Measurements from ENCODE around the gene INSR. TPM values are rescaled to one million over a fixed set of nuclear protein-coding genes. Genes with fewer than 3 reads are reported as not detected.
"Not testable (repeated sequence)": the region's sequence is repeated elsewhere in the genome, so short reads cannot be mapped to it uniquely, and the experiment has no call there.

INSR gene
- total RNA-seq (2014; rRNA removed; shearing (Covaris generic)) = 3.6 and 3.8 TPM in 2 replicates
- polyA plus RNA-seq (2014; cell fraction: nucleus; rRNA removed) = 0.74 and 0.75 TPM in 2 replicates

DNA sequence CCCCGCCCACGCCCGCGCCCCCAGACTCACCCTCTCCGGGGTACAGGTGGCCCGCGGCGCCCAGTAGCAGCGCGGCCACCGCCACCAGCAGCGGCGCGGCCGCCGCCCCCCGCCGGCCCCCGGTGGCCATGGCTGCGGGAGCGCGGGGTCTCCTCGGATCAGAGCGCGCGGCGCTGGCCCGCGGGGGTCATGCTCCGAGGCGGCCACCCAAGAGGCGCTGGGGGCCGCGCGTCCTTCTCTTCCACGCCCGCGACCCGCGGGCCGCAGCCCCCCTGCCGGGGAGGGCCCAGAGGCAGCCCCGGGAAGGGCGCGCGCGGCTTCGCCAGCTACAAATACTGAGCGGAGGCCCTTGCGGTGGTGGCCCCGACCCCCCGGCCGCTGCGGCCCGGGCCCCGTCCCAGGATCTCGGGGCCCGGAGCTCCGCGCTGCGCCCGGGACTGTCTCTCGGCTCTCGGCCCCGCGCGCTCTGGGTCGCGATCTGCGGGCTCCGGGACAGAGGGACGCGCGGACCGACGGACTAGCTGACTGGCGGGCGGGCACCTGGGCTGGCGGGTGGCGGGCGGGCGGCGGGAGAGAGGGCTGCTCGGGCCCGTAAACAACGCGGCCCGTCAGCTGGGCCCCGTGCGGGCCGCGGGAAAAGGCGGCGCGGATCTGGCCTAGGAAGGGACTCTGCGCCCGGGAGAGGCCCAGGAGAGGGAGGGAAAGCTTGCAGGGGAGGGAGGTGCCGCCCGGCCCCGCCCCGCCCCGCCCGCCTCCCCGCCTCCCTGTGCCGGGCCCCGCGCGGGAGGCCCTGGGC lies at the start of gene INSR:
INSR (minus strand) TSS at position 653 of the 796 bp plus-strand sequence; CDS start at position 130, 523 bp downstream.
- DNase-seq (ENCODE audit: extremely low read depth, low read depth) = peak; percentile 73

DNA sequence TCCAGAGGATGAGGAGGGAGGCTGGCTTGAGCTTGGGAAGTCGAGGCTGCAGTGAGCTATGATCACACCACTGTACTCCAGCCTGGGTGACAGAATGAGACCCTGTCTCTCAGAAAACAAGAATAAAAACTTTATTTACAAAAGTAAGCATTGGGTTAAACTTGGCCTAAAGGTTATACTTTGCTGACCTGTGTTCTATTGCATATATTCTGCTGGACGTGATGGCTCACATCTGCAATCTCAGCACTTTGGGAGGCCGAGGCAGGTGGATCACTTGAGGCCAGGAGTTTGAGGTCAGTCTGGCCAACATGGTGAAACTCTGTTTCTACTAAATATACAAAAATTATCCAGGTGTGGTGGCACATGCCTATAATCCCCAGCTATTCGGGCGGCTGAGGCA lies 47.9 kb upstream of the INSR start:
- DNase-seq (ENCODE audit: extremely low read depth, low read depth) = no peak

DNA sequence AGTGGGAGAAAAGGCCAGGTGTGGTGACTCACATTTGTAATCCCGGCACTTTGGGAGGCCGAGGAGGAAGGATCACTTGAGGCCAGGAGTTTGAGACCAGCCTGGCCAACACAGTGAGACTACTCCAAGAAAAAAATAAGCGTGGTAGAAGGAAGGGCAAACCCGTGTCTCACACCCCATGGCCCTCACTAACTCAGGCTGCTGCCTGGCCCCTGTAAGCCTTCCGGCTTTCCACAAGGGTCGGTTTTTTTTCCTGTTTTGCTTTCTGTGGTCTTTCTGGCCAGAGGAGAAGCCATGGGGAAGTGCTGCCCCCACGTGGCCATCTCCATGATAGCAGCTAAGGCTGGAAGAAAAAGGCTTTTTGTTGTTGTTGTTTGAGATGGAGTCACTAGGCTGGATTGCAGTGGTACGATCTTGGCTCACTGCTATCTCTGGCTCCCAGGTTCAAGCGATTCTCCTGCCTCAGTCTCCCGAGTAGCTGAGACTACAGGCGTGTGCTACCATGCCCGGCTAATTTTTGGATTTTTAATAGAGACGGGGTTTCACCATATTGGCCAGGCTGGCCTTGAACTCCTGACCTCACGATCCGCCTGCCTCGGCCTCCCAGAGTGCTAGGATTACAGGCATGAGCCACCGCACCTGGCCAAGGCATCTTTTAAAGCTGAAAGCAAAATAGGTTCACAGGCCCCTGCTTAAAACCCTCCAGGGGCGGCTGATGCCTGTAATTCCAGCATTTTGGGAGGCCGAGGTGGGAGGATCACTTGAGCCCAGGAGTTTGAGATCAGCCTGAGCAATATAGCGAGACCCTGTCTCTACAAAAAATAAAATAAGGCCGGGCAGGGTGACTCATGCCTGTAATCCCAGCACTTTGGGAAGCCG lies 47.0 kb upstream of the INSR start:
- peak; percentile 51 for DNase-seq (ENCODE audit: extremely low read depth, low read depth)

DNA sequence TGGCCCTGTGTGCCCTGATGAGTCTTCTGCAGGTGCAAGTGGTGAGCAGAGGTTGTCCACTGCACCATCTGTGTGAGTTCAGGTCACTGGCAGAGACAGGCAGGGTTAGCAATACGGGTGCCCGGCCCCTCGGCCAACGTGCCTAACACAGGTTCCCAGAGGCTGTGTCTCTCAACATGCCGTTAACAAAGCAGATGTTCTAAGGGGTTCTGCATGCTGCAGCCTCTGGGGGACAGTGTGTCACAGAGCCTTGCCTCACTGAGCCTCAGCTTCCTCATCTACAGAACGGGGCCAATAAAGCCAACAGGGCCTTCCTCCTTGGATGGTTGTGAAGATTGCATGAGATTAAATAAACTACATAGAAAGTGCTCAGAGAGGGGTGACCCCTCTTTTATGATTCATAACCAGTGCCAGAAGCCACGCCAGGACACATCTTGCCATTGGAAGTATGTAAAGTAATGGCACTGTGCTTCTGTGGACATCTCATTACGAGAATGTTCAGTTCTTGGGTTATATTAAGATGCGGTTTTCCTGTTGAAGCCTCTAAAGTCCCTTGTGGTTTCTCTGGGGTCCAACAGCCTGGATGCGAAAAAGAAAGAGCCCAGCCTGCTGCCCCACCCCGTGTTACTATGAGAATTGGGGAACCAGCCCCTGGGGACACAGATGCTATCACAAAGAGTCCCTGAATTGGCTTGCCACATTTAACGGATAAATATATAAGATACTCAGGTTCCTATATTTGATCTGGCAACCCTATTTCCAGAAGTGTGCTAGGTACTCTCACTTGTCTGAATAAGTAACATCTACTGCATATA lies 43.4 kb upstream of the INSR start:
- no peak for DNase-seq (ENCODE audit: extremely low read depth, low read depth)

DNA sequence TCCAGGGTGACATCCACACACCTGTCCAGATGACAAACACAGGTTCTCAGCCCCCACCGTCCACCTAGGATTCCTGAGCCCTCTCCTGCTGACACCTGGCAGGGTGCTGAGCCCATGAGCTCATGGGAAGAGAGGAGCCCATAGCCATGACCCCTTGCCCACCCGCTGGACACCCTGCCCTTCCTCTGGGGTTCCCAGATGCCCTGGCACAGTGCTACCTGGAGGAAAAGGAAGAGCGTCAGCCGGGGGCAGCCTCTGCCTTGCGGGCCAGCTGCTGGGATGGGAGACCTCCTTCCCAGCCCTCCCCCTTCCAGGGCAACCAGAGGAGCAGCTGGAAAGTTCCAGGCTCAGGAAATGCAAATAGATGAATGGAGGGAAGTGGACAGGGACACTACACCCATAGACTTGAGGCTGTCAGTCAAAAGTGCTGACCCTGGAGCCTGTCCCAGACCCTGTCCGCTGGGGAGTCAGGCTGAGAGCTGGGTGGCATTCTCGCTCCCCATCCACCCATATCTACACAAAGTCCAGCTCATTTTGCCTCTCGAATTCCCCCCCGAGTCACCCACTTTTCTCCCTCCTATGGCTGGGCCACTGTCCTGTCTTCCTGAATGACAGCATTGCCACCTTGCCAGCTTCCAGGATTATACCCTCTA lies 42.2 kb upstream of the INSR start:
- DNase-seq (ENCODE audit: extremely low read depth, low read depth) = no peak

DNA sequence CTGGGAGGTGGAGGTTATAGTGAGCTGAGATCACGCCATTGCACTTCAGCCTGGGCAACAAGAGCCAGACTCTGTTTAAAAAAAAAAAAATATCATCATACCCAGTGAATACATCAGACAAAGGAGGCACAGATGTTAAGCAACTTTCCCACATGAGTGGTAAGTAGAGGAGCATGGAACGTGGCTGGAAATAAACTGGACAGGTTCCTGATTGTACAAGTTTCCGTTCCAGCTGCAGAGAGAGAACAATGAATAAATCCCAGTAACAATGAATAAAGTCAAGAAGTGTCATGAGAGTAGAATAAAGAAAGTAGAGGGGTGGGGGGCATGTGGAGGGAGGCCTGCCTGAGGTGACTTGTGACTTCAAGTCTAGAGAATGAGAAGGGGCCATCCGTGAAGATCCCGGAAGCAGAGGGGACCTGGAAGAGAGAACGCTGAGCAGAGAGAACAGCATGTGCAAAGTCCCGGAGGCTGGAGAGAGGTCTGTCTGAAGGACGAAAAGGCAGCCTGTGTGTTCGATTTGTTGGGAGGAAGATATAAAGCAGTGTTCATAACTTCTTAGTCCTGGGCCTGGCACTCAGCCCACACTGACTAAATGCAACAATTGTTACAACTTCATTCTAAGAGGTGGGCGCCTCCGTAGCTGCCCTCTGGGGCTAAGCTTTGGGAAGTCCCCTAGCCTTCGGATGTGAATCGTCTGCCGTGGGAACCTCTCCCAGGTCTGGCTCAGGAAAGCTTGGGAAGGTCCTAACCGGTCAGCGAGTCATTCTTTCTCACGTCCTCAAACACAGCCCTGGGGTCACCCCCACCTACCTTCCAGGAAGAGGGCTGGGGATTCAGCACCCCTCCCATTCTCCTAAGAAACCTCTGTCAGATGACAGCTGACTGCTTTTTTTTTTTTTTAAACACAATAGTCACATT lies 39.2 kb upstream of the INSR start:
- DNase-seq (ENCODE audit: extremely low read depth, low read depth) = no peak

DNA sequence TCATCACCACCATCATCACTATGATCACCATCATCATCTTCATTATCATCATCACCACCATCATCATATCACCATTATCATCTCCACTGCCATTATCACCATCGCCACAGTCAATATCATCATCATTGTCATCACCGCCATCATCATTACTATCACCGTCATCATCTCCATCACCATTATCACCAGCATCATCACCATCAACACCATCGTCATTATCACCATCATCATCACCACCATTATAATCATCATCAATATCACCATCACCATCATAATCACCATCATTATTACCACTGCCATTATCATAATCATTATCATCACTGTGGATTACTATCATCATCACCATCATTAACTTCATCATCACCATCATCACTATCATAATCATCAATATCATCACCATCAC lies 37.2 kb upstream of the INSR start:
- DNase-seq (ENCODE audit: extremely low read depth, low read depth) = no peak

DNA sequence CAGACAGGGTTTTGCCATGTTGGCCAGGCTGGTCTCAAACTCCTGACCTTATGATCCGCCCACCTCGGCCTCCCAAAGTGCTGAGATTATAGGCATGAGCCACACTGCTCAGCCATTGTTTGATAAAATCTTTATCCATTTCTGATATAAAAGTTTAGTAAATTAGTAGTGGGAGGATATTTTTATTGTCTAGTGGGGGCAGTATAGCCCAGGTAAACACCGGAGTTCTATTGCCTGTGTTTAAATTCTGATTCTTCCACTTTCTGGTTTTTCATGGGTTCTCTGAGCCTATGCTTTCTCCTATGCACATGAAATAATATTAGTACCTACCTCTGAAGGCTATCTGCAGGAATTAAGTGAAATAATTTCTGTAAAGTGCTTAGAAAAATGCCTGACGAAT lies 34.4 kb upstream of the INSR start:
- no peak for DNase-seq (ENCODE audit: extremely low read depth, low read depth)

DNA sequence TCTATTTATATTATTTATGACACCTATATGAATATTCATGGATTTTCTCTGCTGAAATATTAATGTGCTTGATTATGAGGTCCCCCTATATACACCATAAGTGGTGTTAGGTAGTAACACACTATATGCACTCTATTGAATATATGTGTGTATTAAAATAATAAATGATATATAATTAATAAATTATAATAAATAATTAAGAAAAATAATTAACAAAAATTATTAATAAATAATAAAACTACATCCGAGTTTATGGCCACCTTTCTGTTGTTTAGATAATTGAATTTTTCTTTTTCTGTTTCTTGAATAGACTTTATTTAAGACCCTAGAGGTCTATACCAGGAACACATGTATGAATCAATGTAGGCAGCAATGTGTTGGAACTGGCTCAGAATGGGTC lies 33.6 kb upstream of the INSR start:
- DNase-seq (ENCODE audit: extremely low read depth, low read depth) = no peak

DNA sequence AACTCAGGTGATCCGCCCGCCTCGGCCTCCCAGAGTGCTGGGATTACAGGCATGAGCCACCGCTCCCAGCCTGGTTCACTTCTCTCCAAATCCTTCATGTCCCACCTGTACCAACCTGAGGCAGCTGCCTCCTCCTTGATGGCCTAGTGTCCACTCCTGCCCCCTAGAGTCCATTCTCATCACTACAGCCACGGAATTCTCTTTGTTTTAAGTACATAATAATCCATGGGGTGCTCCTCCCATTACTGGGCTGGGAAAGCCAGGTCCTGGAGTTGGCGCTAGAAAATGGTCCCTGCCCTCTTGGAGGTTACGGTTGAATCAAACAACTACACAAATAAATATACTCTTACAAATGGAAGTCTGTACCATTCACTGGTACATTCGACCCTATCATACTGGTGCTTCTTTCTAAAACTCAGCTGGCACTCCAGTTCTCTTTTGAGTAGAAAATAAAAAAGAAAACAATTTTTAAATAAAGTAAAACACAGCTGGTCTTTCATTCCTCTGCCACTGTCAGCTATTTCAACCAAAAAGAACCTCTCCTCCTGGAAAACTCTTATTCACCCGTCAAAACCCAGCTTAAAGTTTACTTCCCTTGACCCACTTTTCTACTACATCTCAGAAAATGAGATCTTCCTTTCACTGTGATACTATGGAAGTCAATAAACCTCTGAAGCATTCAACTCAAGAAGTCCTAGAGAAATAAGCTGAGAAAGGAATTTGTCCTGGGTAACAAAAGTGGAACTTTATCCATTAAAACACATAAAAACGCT lies 32.1 kb upstream of the INSR start:
- DNase-seq (ENCODE audit: extremely low read depth, low read depth) = no peak

DNA sequence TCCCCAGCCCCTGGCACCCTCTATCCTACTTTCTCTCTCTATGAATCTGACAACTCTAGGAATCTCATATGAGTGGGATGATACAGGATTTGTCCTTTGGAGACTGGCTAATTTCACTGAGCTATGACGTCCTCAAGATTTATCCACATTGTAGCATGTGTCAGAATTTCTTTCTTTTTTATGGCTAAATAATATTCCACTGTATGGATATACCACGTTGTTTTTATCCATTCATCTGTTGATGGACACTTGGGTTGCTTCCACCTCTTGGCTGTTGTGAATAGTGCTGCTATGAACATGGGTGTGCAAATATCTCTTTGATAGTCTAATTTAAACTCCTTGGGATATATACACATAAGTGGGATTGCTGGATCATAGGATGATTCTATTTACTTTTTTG lies 24.0 kb upstream of the INSR start:
- DNase-seq (ENCODE audit: extremely low read depth, low read depth) = no peak

DNA sequence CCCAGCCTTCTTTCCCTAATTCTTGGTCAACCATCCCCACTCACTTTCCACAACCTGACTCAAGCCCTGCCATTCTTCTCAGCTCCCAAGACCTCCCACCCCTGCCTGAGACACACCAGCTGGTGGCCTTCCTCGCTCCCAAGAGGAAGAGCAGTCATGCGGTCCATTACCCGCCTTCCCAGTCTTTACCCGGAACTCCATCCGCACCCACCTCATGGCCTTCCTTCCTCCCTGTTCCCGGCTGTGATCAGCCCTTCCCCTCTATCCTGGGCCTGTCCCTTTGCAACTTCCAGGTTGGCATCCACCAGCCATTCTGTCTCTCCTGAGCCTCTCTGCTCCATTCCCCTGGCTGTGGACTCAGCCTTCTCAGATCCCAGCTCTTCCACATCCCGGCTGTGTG lies 18.6 kb upstream of the INSR start:
- no peak for DNase-seq (ENCODE audit: extremely low read depth, low read depth)

DNA sequence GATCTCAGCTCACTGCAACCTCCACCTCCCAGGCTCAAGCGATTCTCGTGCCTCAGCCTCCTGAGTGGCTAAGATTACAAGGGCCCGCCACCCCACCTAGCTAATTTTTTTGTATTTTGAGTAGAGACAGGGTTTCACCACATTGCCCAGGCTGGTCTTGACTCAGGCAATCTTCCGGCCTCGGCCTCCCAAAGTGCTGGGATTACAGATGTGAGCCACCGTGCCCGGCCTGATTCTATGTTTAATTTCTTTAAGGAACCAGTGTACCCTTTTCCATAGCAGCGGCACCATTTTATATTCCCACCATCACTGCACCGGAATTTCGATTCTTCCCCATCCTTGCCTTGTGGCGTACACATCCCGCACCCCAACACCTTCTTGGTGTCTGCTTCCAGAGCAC lies 17.7 kb upstream of the INSR start:
- DNase-seq (ENCODE audit: extremely low read depth, low read depth) = no peak

DNA sequence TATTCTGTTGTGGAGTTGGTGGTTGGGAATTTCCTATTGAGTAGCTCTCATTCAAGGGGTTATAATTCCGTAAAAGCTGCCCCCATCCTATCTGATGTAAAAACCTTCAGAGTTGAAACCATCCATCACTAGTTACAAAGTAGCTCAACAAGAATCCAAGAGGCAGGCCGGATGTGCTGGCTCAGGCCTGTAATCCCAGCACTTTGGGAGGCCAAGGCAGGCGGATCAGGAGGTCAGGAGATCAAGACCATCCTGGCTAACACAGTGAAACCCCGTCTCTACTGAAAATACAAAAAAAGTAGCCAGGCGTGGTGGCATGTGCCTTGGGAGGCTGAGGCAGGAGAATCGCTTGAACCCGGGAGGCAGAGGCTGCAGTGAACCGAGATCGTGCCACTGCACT lies 14.1 kb upstream of the INSR start:
- DNase-seq (ENCODE audit: extremely low read depth, low read depth) = not testable (repeated sequence)

DNA sequence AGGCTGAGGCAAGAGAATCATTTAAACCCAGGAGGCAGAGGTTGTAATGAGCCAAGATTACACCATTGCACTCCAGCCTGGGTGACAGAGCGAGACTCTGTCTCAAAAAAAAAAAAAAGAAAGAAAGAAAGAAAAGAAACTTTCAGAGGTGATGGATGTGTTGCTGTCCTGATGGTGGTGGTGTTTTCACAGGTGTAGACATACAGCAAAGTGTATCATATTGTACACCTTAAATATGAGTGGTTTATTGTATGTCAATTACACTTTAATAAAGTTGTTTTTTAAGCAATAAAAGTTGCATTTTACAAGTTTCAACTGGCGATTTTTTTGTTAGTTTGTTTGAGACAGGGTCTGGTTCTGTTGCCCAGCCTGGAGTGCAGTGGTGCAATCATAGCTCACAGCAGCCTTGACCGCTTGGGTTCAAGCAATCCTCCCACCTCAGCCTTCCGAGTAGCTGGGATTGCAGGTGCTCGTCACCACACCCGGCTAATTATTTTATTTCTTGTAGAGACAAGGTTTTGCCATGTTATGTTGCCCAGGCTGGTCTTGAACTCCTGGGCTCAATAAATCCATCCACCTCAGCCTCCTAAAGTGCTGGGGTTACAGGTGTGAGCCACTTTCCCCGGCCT lies 13.5 kb upstream of the INSR start:
- DNase-seq (ENCODE audit: extremely low read depth, low read depth) = no peak

DNA sequence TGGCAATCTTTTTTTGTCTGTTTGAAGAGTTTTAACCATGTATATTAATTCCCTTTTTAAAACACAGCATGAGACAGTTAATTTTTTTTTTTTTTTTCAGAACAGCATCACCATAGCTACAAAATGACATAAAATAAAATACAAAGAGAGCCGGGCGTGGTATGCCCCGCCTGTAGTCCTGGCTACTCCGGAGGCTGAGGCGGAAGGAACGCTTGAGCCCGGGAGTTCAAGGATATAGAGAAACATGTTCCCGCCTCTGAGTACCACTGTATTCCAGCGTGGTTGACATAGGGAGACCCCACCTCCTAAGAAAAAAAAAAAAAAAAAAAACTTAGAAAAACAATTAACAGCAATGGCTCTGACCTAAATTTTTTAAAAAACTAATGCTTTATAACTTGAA lies 10.0 kb upstream of the INSR start:
- no peak for DNase-seq (ENCODE audit: extremely low read depth, low read depth)

DNA sequence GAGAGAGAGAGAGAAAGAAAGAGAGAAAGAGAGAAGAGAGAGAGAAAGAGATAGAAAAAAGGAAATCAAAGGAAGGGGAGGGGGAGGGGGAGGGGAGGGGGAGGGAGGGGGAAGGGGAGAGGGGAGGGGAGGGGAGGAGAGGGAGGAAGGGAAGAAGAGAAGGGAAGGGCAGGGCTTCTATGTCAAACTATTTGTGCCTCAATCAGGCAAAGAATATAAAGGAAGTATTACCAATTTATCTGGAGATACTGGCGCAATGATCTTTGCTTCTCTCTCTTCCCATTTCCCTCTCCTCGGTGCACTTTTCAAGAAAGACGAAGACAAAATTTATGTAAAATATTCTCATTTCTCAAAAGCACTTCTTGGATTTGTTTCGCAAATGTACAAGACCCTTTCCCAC lies 9.3 kb upstream of the INSR start:
- DNase-seq (ENCODE audit: extremely low read depth, low read depth) = no peak

DNA sequence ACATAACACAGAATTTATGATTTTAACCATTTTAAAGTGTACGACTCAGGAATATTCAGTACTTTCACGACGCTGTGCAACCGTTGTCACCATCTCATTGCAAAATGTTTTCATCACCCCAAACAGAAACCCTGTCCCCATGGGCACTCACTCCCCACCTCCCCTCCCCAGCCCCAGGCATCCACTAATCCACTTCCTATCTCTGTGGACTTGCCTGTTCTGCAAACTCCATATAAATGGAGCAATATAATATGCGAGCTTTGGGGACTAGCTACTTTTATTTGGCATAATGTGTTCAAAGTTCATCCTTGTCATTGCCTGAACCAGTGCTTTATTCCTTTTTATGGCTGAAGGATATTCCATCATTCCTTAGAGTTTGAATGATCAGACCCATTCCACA lies 7.3 kb upstream of the INSR start:
- DNase-seq (ENCODE audit: extremely low read depth, low read depth) = no peak
